Activated CD4-positive, CD25-positive, alpha-beta regulatory T cell treated with anti-CD3 and anti-CD28 coated beads, Interleukin-2, amount 50 U/mL, for 16 hours (primary cell): ENCODE data around the gene KCNA3.

ENCODE experiments used
- DNase-seq: peaks from one replicate; pipeline ENCODE4 v3.0.0-alpha.2; 2020; ENCODE audit warnings: low read depth, low spot score

The KCNA3 gene

DNA sequence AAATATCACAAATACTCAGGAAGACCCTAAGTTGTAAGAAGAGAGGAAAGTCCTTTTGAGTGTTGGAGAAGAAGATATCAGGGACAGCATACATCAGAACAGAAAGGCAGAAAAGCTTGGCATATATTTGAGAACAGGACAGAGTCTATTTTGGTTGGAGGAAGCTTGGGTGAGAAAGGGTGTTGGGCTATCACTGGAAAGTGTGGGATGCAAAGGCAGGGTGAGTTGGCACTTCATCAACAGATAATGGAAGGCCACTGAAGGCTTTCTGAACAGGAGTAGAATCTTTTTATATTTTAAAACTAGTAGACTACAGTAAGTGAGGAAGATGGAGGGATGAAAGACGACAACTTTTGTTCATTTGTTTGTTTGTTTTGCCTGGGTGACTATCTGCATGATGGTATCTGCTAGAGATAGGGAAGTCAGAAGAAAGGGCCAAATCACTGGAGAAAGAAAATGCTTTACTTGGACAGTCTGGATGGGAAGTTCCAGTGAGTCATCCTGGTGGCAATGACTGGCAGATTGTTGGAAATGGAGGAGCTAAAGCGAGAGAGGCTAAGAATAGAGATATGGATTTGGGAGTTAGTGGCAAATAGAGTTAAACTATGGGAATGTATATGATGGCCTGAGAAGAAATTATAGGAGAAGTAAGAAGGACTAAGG, 34.9 kb downstream of the KCNA3 start:
- no peak for DNase-seq

DNA sequence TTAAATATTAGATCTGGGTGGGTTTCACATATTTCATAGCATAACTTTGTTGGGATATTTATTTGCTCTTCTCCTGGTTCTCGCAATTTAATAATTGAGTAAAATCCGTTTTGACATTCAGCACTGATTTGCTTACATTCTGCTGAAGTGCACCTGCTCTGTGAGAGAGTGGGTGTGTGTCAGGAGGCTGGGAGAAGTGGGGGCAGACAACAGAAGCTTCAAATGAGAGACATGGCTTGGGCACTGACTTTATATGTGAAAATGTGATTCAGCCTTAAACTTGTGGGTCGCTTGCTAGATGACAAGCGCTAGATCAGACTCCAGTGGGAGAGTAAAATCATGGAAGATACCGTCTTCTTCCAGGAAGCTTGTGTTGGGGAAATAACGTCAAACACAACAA, 36.2 kb downstream of the KCNA3 start:
- DNase-seq = no peak

DNA sequence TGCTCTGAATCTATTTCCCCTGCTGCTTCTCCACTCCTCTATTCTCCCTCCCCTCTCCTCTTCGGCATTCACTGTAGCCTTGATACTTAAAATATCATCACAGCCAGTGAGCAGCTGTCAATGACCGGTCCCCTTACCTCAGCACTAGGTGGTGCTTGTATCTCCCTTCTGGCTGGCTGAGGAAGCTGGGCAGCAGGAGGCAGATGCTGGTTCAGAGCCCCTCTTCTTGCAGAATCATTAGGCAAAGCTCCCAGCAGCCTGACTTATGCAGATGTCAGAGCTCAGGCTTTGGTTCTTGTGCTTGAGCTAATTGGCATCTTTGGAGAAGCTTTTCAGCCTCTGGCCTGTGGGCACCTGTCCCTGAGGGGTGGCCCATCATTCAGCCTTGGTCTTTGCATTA, 36.7 kb downstream of the KCNA3 start:
- no peak for DNase-seq

DNA sequence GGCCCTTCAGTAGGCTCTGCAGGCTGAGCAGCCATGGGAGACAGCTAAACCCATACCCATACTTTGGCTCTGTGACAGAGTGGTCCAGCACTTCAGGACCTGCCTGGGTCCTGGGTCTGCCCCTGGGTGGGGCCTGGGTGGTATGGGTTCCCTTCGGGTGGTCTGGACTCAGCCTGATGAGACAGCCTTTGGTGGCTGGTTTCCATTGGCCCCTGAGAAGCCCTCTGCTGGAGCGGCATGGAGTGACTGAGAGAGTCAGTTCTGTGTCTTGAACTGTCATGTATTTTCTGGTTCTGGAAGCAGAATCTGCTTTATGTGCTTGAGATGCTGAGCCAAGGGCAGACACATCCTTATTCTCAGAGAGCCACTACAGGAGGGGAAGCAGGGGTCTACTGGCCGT, 37.3 kb downstream of the KCNA3 start:
- no peak for DNase-seq

DNA sequence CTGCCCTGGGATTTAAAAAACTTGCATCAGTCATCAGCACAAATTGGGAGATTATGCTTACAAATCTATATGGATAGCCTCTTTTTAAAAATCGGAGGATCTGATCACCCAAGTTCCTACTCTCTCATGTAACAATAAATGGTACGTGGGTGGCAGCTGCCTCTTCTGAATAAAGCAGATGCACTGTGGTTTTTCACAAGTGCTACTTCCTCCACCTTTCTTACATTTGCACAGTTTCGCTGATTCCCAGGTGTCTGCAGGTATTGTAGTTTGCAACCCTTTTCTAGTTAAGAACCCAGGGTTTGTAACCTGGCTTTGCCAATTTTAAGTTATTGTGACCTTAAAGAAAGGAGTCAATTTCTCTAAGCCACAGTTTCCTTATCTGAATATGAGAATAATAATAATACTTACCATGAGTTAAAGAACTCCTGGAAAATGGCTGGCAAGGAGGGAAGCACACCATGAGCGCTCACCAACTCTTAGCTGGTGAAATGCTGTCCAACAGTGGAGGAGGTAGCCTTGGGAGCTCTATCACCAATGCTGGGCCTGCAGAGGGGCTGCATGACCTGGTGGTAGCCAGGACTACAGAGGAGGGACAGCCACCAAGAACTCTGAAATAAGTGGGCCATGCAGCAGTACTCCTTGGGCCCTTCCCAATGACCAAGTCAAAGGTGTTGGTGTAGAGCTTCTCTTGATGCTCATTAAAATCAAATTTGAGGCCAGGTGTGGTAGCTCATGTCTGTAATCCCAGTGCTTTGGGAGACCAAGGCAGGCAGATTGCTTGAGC, 38.4 kb downstream of the KCNA3 start:
- DNase-seq = no peak

DNA sequence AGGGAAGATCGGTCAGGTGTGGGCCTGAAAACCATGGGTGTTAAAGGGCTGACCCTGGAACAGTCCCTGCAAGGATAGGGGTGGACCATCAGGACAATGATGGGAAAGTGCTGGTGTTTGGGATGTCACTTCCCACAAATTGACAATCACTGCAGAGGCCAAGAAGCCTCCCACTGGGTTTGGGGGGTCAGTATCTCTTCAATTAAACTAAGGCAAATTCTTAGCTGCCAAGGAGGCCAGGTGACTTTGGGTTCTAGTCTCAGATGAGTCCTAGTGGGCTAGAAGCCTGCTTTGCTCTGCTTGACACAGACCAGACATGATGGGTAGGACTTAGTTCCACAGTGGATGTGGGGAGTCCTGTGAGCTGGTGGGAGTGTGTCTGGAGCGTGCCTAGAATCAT, 39.3 kb downstream of the KCNA3 start:
- no peak for DNase-seq

DNA sequence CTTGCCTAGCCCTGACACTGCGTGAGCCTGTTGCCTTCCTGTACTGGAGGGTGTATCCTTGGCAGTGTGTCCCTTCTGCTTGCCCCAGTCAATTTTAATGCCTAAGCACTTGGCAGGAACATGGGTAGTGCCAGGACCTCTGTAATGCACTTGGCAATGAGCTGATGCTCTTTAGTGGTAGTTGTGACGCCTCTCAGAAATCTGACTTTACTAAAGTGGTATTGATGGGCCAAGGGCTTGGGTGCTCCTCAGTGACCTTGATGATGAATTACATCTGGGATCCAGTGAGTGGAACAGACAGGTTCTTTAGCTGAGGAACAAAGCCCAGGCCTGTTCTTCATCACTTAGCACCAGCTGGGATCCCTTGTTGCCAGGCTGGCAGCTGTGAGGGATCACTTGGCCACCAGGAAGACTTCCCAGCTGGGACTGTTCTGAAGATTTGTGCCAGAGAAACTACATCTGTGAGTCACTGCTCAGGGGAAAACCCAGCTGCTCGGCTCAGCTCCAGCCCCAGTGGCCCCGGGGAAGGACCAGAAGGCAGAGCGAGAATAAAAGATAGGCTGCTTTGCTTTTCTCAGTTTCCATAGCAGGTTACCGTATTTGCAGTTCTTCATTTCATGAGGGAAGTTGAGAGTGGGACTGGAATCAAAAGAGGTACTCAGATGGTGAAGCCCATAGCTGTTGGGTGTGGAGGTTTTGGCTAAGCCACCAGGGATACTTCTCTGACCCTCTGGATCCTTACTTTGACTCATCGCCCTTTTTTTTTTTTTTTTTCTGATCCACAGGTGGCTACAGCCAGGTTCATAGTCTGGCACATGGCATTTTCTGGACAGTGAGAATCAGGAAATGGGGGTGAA, 40.1 kb downstream of the KCNA3 start:
- DNase-seq = peak; percentile 30

DNA sequence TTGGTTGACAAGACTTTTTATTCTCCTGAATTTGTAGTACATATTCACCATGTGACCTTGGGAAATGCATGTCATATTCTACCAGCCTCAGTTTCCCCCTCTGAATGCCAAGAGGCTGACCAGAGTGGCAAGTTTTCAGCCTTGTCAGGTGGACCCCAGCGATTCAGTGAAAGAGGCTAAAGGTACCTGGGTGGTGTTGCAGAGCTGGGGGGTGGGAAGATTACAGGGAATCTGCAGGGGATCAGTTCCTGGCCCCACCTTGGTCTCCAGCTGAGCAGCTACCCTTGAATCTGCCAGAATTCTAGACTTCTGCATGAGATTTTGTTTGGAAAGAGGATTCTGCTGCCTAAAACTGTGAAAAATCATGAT, 40.7 kb downstream of the KCNA3 start:
- no peak for DNase-seq

DNA sequence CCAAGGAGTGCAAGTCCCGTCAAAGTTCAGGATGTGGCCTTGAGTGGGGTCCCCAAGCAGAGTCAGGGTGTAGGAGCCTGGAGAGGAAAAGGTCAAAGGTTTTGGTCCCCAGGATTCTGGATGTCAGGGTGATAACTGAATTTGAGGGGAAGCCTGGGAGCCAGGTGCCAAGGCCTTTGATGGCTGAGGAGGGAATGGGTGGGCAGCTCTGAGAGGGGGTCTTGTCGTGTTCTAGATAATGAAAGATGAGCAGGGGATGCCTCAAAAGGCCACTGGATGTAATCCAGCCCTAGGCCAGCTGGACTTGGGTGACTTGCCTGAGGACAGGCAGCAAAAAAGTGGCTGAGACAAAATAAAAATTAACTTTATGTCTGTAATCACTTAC, 41.1 kb downstream of the KCNA3 start:
- no peak for DNase-seq

DNA sequence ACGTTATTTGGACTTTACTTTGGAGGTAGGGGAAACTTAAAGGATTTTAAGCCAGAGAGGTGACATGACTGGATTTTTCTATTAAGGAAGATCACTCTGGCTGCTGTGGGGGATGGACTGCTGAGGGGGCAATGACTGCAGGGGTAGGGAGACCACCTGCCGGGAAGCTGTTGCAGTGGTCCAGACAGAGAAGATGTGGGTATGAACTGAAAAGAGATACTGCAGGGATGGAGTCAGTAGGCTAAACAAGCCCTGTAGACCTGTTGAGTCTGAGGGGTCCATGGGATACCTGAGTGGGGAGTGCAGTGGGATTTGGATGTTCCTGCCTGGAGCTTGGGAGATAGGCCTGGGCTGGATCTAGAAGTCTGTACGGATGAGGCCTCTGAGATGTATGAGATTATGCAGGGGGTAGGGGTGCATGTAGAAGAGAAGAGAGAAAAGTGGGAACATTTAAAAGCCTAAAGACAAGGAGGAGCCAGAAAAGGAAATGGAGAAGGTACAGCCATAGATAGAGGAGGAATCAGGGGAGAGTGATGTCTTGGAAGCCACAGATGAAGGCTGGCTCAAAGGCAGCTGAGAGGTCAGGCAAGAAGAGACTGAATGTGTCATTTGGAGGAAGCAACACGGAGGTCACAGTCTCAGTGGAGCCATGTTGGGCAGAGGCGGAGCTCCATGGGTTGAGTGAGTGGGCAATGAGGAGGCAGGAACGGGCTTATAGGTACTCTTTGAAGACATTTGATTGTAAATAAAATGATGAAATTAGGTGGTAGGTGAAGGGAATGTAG, 42.7 kb downstream of the KCNA3 start:
- DNase-seq = no peak

DNA sequence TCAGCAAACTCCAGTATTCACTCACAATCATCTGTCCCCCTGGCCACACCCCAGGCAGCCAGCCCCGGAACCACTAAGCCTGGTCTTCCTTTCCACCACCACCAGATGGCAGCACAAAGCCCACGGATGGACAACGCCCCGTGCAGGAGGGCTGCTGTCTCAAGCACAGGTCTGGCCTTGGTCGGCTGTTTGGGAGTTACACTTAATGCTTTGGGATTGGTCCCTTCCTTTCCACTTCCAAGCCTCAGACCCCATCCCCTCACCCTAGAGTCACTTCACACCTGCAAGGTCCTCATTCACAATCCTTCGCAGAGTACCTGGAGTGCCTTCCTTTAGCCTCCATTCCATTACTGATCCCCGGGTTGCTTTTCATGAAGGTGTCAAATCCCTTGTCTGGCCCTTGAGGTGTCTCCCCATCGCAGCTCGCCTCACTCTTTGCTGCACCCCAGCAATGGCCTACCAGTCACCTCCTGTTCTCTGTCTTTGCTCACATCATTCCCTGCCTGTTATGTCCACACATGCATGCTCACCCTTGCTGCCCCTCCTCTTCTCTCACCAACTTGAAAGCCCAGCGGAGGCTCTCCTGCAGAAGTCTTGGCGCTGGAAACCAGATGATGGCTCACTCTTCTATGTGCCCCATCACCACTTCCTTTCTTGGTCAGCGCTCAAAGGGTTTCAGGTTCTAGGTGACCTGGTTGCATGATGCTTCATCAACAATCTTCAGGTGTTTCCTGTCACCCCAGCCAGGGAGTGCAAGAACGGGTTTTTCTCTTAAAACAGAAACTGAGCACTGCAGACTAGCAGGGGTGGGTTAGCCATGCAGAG, 43.7 kb downstream of the KCNA3 start:
- DNase-seq = peak; percentile 72

DNA sequence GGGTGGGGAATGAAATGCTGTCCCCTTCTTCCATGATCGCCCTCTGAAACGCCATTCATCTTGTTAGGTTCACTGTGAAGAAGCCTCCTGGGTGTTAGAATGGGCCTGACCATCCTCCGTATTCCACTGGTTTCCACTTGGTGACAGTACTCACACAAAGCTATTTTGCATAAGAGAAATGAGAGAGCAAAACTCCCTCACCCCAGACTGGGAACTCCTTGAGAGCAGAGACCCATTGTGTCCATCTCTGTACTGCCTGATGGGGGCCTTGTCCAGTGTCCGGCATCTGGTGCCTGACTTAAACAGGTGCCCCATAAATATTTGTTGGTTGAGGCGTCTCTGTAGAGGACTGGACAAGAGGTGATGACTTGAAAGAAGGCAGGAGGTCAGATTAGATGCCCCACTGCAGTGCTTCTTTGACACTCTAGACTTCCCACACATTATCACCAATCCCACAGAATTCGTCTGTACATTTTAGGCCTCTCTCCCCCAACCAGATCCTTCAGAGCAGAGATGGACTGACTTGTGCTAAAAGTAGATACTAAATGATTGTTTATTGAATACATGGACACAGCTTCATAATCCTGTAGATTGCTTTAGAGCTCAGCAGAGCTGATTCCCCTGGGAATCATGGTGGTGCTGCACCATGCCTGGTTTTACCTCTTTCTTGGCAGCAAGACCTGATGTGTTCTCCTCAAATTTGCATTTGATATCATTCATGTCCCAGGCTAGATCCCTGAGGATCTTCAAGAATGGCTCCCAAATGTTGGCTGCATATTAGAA, 46.2 kb downstream of the KCNA3 start:
- DNase-seq = no peak

DNA sequence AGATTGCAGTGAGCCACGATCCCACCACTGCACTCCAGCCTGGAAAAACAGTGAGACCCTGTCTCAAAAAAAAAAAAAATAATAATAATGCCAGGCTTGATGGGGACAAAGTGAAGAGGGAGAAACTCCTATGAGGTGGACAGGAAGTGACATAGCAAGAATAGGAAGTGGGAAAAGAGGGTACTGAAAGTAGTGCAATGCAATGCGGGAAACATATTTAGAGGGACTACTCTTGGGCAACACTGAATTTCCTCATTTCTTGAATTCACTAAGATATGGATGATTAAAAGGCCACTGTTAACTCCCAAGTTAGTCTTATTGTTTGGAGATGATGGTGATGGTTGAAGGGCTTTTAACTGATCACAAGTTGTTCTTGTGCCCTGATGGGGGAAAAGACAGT, 47.0 kb downstream of the KCNA3 start:
- no peak for DNase-seq

DNA sequence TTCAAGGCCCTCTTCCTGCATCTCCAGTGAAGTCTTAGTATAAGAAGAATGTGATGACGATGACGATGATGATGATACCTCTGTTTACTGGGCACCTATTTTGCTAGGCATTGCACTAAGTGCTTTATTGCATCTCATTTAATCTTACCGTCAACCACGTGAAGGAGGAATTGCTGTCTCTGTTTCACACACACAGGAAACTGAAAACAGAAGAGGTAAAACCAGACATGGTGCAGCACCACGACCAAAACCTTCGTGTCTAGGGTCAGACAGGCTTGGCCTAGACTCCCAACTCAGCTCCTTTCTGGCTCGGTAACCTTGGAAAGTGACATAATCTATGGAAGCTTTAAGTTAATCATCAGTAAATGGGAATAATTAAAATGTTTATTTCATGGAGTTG, 47.9 kb downstream of the KCNA3 start:
- no peak for DNase-seq
